ENCODE data around the gene TATDN2.

GRCh38 chr3:10255835-10256234 is 7.6 kb downstream of the TATDN2 start:
- TF ChIP-seq CTCF (conservative IDR thresholded peaks at IDR 0.05; ENCODE audit: low read length): no peak
- no peak for TF ChIP-seq EZH2phosphoT487 (IDR thresholded peaks at IDR 0.05; ENCODE audit: borderline replicate concordance, low read depth, low read length)
